ENCODE measurements around the gene RPTOR. TPM values are rescaled to one million over a fixed set of nuclear protein-coding genes. Genes with fewer than 3 reads are reported as not detected.
A peak's percentile ranks its signal among the peaks of the same experiment; 100 is the strongest.

Gene RPTOR
- total RNA-seq, 4 donors from 2014 or later: 23.6 to 37.0 (median 27.8) TPM

GRCh38 chr17:80989586-80989913 lies 444.9 kb downstream of the RPTOR start:
- ATAC-seq (ENCODE audit: low FRiP score): no peak
- TF ChIP-seq CTCF (IDR thresholded peaks at IDR 0.05): no peak

GRCh38 chr17:80990921-80991644 lies 446.4 kb downstream of the RPTOR start:
- DNase-seq (ENCODE audit: low spot score) (no peak), ATAC-seq (ENCODE audit: low FRiP score) (no peak)
- no peak for TF ChIP-seq CTCF (IDR thresholded peaks at IDR 0.05)

More at GRCh38 chr17:80989586-80989913, 444.9 kb downstream of the RPTOR start:
- DNase-seq (ENCODE audit: low spot score): no peak

- DNase-seq (ENCODE audit: low spot score): peak; percentile 39
- peak; percentile 66 for ATAC-seq (ENCODE audit: low FRiP score)
- no peak for TF ChIP-seq CTCF (IDR thresholded peaks at IDR 0.05)
These were observed 447.0 kb downstream of the RPTOR start, which contains the start of gene CHMP6 for GRCh38 chr17:80991645-80992076. TSS of gene CHMP6 (plus strand) at chr17:80991841. CDS start at chr17:80991919, 78 bp downstream.

- DNase-seq (ENCODE audit: low spot score): no peak
- TF ChIP-seq CTCF (IDR thresholded peaks at IDR 0.05): no peak
- ATAC-seq (ENCODE audit: low FRiP score): peak; percentile 18
These were observed 447.7 kb downstream of the RPTOR start for GRCh38 chr17:80992077-80992947.

- no peak for TF ChIP-seq CTCF (IDR thresholded peaks at IDR 0.05)
- ATAC-seq (ENCODE audit: low FRiP score): no peak
- no peak for DNase-seq (ENCODE audit: low spot score)
These were observed 448.4 kb downstream of the RPTOR start for GRCh38 chr17:80992948-80993624.

GRCh38 chr17:80995131-80995530 lies 450.5 kb downstream of the RPTOR start:
- no peak for ATAC-seq (ENCODE audit: low FRiP score)

More at GRCh38 chr17:80995131-80995530, 450.5 kb downstream of the RPTOR start:
- TF ChIP-seq CTCF (IDR thresholded peaks at IDR 0.05): no peak
- DNase-seq (ENCODE audit: low spot score): no peak
